H1 (cell line): ENCODE results near the gene L3MBTL4. TPM values are rescaled to one million over a fixed set of nuclear protein-coding genes. Genes with fewer than 3 reads are reported as not detected.
A peak's percentile ranks its signal among the peaks of the same experiment; 100 is the strongest.

ENCODE experiments used
- CTCF ChIA-PET: fragments of 300-600 bp; sonication (Branson Sonifier 250); formaldehyde crosslinking; loops from one replicate; lab custom pipeline; 2021; ENCODE audit not compliant: partially characterized antibody; lab: Charles Lee
- POLR2A ChIA-PET: fragments of 300-600 bp; sonication (Branson Sonifier 250); formaldehyde crosslinking; loops from one replicate; lab custom pipeline; 2021; ENCODE audit warnings: inconsistent platforms; ENCODE audit not compliant: partially characterized antibody; lab: Charles Lee
- DNase-seq, 2 experiments: peaks; one replicate each; pipeline versions ENCODE4 v3.0.0 to v3.0.0-alpha.2; 2010 to 2022; ENCODE audit warnings: low spot score in 2 of 2, low read depth in 1 of 2, mixed read lengths in 1 of 2
- FAIRE-seq: peaks from 2 replicates; lab custom pipeline; 2011; peaks lifted over from hg19 to GRCh38; lab: Jason Lieb, UNC
- H2AFZ ChIP-seq: 2 replicates; pipeline ENCODE4 v1.8.1; 2012; ENCODE audit warnings: low read length, inconsistent platforms
- H2AK5ac ChIP-seq: 2 replicates; pipeline ENCODE4 v1.6.1; 2013; ENCODE audit warnings: low read depth, low read length
- H2BK120ac ChIP-seq: replicated peaks from 2 replicates; pipeline ENCODE3; 2013; ENCODE audit warnings: low read depth, low read length, inconsistent platforms
- H2BK12ac ChIP-seq: 2 replicates; pipeline ENCODE4 v1.6.1; 2013; ENCODE audit warnings: low read depth, low read length
- H2BK15ac ChIP-seq: 2 replicates; pipeline ENCODE4 v1.6.1; 2013; ENCODE audit warnings: low read length
- H2BK20ac ChIP-seq: 2 replicates; pipeline ENCODE4 v1.6.1; 2013; ENCODE audit warnings: low read length
- H2BK5ac ChIP-seq: 2 replicates; pipeline ENCODE4 v1.6.1; 2013; ENCODE audit warnings: low read depth, low read length
- H3K14ac ChIP-seq: 2 replicates; pipeline ENCODE4 v1.6.1; 2013; ENCODE audit warnings: inconsistent platforms; ENCODE audit not compliant: insufficient read length
- H3K18ac ChIP-seq: 2 replicates; pipeline ENCODE4 v1.6.1; 2013; ENCODE audit warnings: low read length; ENCODE audit errors: extremely low read depth
- H3K23ac ChIP-seq: 2 replicates; pipeline ENCODE4 v1.6.1; 2013; ENCODE audit warnings: inconsistent platforms; ENCODE audit not compliant: insufficient read length
- H3K23me2 ChIP-seq: 2 replicates; pipeline ENCODE4 v1.6.1; 2013; ENCODE audit warnings: low read depth, low read length
- H3K27ac ChIP-seq: 2 replicates; pipeline ENCODE4 v1.6.1; 2011; ENCODE audit warnings: low read depth, low read length, inconsistent platforms
- H3K27me3 ChIP-seq, 4 experiments: replicated peaks in 1 of 4; 1 replicate in 1 of 4; 2 replicates in 3 of 4; pipeline versions ENCODE4 v1.6.1 to v1.8.1; 2011 to 2013; ENCODE audit warnings: low read length in 3 of 4, mild to moderate bottlenecking in 3 of 4, inconsistent platforms in 2 of 4, mixed read lengths in 2 of 4, moderate library complexity in 1 of 4; ENCODE audit not compliant: control insufficient read depth in 3 of 4, insufficient read depth in 3 of 4; ENCODE audit errors: extremely low read depth in 1 of 4
- H3K36me3 ChIP-seq, 4 experiments: 2 replicates each; pipeline versions ENCODE4 v1.6.1 to v1.8.1; 2011 to 2013; ENCODE audit warnings: mild to moderate bottlenecking in 4 of 4, low read length in 3 of 4, moderate library complexity in 2 of 4, control low read depth in 1 of 4, inconsistent platforms in 1 of 4; ENCODE audit not compliant: insufficient read depth in 4 of 4, control insufficient read depth in 2 of 4
- H3K4ac ChIP-seq: replicated peaks from 2 replicates; pipeline ENCODE3; 2013; ENCODE audit warnings: low read length, low read depth, mixed read lengths, inconsistent platforms; ENCODE audit not compliant: insufficient read length
- H3K4me1 ChIP-seq, 4 experiments: replicated peaks in 1 of 4; 1 replicate in 1 of 4; 2 replicates in 3 of 4; pipeline versions ENCODE4 v1.6.1 to v1.8.1; 2011 to 2013; ENCODE audit warnings: low read length in 3 of 4, inconsistent platforms in 2 of 4, mixed read lengths in 1 of 4; ENCODE audit not compliant: insufficient read depth in 4 of 4, control insufficient read depth in 3 of 4
- H3K4me2 ChIP-seq, 2 experiments: 2 replicates each; pipeline versions ENCODE4 v1.6.1 to v1.8.1; 2011 to 2013; ENCODE audit warnings: low read depth in 2 of 2, low read length in 2 of 2, control low read depth in 1 of 2, inconsistent platforms in 1 of 2, mild to moderate bottlenecking in 1 of 2; ENCODE audit not compliant: insufficient read depth in 1 of 2
- H3K4me3 ChIP-seq, 4 experiments: fragments of 200-600, 300-600 bp in 1 of 4; sonication (generic), shearing (Covaris generic), sonication (Bioruptor Twin) in 1 of 4; 2 replicates each; pipeline versions ENCODE4 v1.5.1 to v1.8.1; 2011 to 2016; ENCODE audit warnings: low read length in 4 of 4, low read depth in 3 of 4, control low read depth in 2 of 4, inconsistent platforms in 2 of 4, mild to moderate bottlenecking in 2 of 4, mixed read lengths in 1 of 4, moderate library complexity in 1 of 4; ENCODE audit not compliant: insufficient read depth in 2 of 4; ENCODE audit errors: extremely low read depth in 1 of 4
- H3K56ac ChIP-seq: replicated peaks from 2 replicates; pipeline ENCODE3; 2013; ENCODE audit warnings: low read depth, mild to moderate bottlenecking, mixed read lengths, low read length, inconsistent platforms; ENCODE audit not compliant: insufficient read length
- H3K79me1 ChIP-seq: 2 replicates; pipeline ENCODE4 v1.6.1; 2013; ENCODE audit warnings: low read depth, low read length, control low read depth
- H3K79me2 ChIP-seq, 2 experiments: 2 replicates each; pipeline versions ENCODE4 v1.6.1 to v1.8.1; 2012 to 2013; ENCODE audit warnings: low read length in 2 of 2, mild to moderate bottlenecking in 2 of 2, inconsistent platforms in 1 of 2; ENCODE audit not compliant: insufficient read depth in 2 of 2, control insufficient read depth in 1 of 2
- H3K9ac ChIP-seq, 4 experiments: replicated peaks in 1 of 4; 1 replicate in 1 of 4; 2 replicates in 3 of 4; pipeline versions ENCODE4 v1.6.1 to v1.8.1; 2011 to 2013; ENCODE audit warnings: low read depth in 3 of 4, low read length in 3 of 4, control low read depth in 2 of 4, mild to moderate bottlenecking in 2 of 4, moderate library complexity in 2 of 4, inconsistent platforms in 1 of 4; ENCODE audit errors: extremely low read depth in 1 of 4
- H3K9me3 ChIP-seq, 2 experiments: 2 replicates each; pipeline versions ENCODE4 v1.6.1 to v1.8.1; 2012 to 2013; ENCODE audit warnings: mild to moderate bottlenecking in 2 of 2, moderate library complexity in 2 of 2, control low read depth in 1 of 2, inconsistent platforms in 1 of 2, low read depth in 1 of 2, low read length in 1 of 2, mixed read lengths in 1 of 2; ENCODE audit not compliant: insufficient read depth in 2 of 2
- H4K20me1 ChIP-seq, 2 experiments: replicated peaks in 1 of 2; 2 replicates each; pipeline versions ENCODE3 to v1.8.1; 2011 to 2013; ENCODE audit warnings: inconsistent platforms in 2 of 2, low read length in 2 of 2, mild to moderate bottlenecking in 1 of 2; ENCODE audit not compliant: insufficient read depth in 2 of 2, control insufficient read depth in 1 of 2
- H4K5ac ChIP-seq: 2 replicates; pipeline ENCODE4 v1.6.1; 2013; ENCODE audit warnings: low read length, low read depth, mixed read lengths, inconsistent platforms; ENCODE audit not compliant: insufficient read length
- H4K8ac ChIP-seq: 2 replicates; pipeline ENCODE4 v1.8.0; 2013; ENCODE audit warnings: mild to moderate bottlenecking, moderate library complexity, low read length, inconsistent platforms; ENCODE audit not compliant: insufficient read depth; ENCODE audit errors: extremely low read depth
- H4K91ac ChIP-seq: replicated peaks from 2 replicates; pipeline ENCODE3; 2013; ENCODE audit warnings: low read length, mixed read lengths, inconsistent platforms; ENCODE audit not compliant: insufficient read length
- BACH1 ChIP-seq: IDR thresholded peaks from 2 replicates; pipeline ENCODE4 v1.6.1; 2012; ENCODE audit warnings: low read length, improper control_type of control experiment
- HDAC6 ChIP-seq: IDR thresholded peaks from one replicate; pipeline ENCODE4 v1.7.1; 2012; ENCODE audit warnings: low read depth, mild to moderate bottlenecking, inconsistent platforms, low read length, moderate library complexity
- KDM1A ChIP-seq: fragments of 200-600, 300-600 bp; sonication (generic); IDR thresholded peaks from 2 replicates; pipeline ENCODE4 v1.7.1; 2016; ENCODE audit warnings: mild to moderate bottlenecking, low read length, borderline replicate concordance
- KDM5A ChIP-seq: fragments of 200-600 bp; IDR thresholded peaks from 2 replicates; pipeline ENCODE4 v1.7.1; 2012; ENCODE audit warnings: mild to moderate bottlenecking, low read length, inconsistent platforms, mixed read lengths
- RXRA ChIP-seq: IDR thresholded peaks from 2 replicates; pipeline ENCODE4 v1.6.1; 2011; ENCODE audit warnings: low read depth, mild to moderate bottlenecking, low read length, moderate library complexity; ENCODE audit not compliant: insufficient read depth
- SP4 ChIP-seq: IDR thresholded peaks from 2 replicates; pipeline ENCODE4 v1.6.1; 2012; ENCODE audit warnings: low read length, inconsistent platforms
- SRF ChIP-seq: IDR thresholded peaks from 2 replicates; pipeline ENCODE4 v1.6.1; 2011; ENCODE audit warnings: mild to moderate bottlenecking, low read depth, low read length, moderate library complexity
- WGBS, 2 experiments: shearing (Covaris generic) in 1 of 2; methylation state at CpG; one replicate each; pipeline versions ENCODE4 v1.1.6 to v1.1.7; 2013 to 2015; ENCODE audit warnings: low lambda C conversion rate in 2 of 2, mixed read lengths in 2 of 2, inconsistent platforms in 1 of 2, low coverage in 1 of 2, missing lambda C conversion rate in 1 of 2; ENCODE audit not compliant: insufficient replicate concordance in 2 of 2, insufficient coverage in 1 of 2, insufficient read length in 1 of 2; ENCODE audit errors: extremely low coverage in 1 of 2, missing lambda C conversion rate in 1 of 2; 5-methylcytosine and 5-hydroxymethylcytosine counted together
- polyA plus RNA-seq, 7 experiments: library from polyadenylated mRNA; depleted of rRNA in 3 of 7; stranded (reverse) in 5 of 7; unstranded in 2 of 7; fragments of >200 nt in 5 of 7; fragments of 200-250 nt in 2 of 7; gene quantifications; 1 replicate in 5 of 7; 2 replicates in 1 of 7; 4 replicates in 1 of 7; pipeline versions ENCODE4 v1.2.1 to v1.2.3, GENCODE V29; 2011 to 2013; ENCODE audit warnings: missing spikeins in 2 of 7, mixed read lengths in 2 of 7
- total RNA-seq: library from RNA; stranded (reverse); fragmentation: NEBNext Ultra II Directional; extraction: Animal tissue kit (Norgen Biotek cat#: 25700); gene quantifications from 2 replicates; pipeline ENCODE4 v1.2.1, GENCODE V29; 2021

Gene L3MBTL4
- total and polyA plus RNA-seq, 2 of the 8 experiments (the other 6 are each of a cell fraction or from before 2014, with no cell fraction given) = 1.0 to 2.1 TPM

DNA sequence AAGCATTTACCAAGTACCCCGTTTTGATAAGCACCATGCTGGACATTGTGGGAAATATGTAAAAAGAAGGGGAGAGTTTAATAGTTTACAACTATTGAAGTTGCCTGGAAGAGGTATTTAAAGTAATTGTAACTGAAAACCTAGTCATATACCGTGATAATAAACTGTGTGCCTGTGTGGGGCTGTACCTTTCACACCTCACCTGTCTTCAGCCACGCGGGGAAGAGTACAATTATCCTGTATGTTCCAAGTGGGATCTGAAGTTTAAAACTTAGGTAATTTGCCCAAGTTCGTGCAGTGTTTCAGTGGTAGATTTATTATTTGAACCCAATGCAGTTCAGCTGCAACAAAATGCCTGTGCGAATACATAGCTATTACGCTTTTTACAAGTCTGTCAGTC lies 391.2 kb downstream of the L3MBTL4 start:
- no peak overlapping the region for H2AK5ac ChIP-seq
- H3K27me3 ChIP-seq = no peaks in the 10 kb centered on the region
- H3K9me3 ChIP-seq = no peaks in the 10 kb centered on the region
- H2BK12ac ChIP-seq = no peak overlapping the region
- 89% methylated on average over 7 of the region's 7 CpGs; no CpG with 5 or more reads in 1 of the 2 experiments for WGBS, 2 experiments
- H3K4me1 ChIP-seq = peaks cover 0 to 3% (median 0%) of the 10 kb centered on the region in 4 experiments; a peak in 1 of 7 replicates
- H3K79me2 ChIP-seq = no peaks in the 10 kb centered on the region
- no peak overlapping the region for H3K4me3 ChIP-seq
- H4K8ac ChIP-seq = no peak overlapping the region
- no peak overlapping the region for H3K56ac ChIP-seq
- H2BK15ac ChIP-seq = no peak overlapping the region
- H3K79me1 ChIP-seq = no peaks in the 10 kb centered on the region
- ChIA-PET POLR2A (no interaction called here), CTCF (interaction anchor here (1.0 kb wide), 1 partner anchor 199 kb away, joined by 4 read pairs; no protein-coding TSS in a partner anchor)
- no peak overlapping the region for H2BK20ac ChIP-seq
- no peak overlapping the region for H3K14ac ChIP-seq
- no peak overlapping the region for H3K27ac ChIP-seq
- H3K23me2 ChIP-seq = no peaks in the 10 kb centered on the region
- DNase-seq (no peak), FAIRE-seq (no peak)
- no peak overlapping the region for H4K5ac ChIP-seq
- H3K4ac ChIP-seq = no peak overlapping the region
- no peak overlapping the region for H4K91ac ChIP-seq
- no peaks in the 10 kb centered on the region for H4K20me1 ChIP-seq
- no peak overlapping the region for H2AFZ ChIP-seq
- H3K23ac ChIP-seq = no peak overlapping the region
- peak overlapping the region; percentile 13 for H2BK120ac ChIP-seq
- no peak overlapping the region for H3K18ac ChIP-seq
- no peak overlapping the region for H3K9ac ChIP-seq
- H3K36me3 ChIP-seq = no peaks in the 10 kb centered on the region
- no peak overlapping the region for H2BK5ac ChIP-seq
- no peak overlapping the region for H3K4me2 ChIP-seq
- TF ChIP-seq KDM5A (no peak), BACH1 (no peak), SP4 (no peak), KDM1A (no peak), RXRA (no peak), HDAC6 (no peak), SRF (no peak)
